ENCODE data around the gene BCL2L15.

BCL2L15 gene

GRCh38 chr1:113887402-113888175 is at the start of gene BCL2L15:
TSS of gene BCL2L15 (minus strand) at chr1:113887581. CDS start at chr1:113887375, 206 bp downstream.
- Mint-ChIP-seq H3K27me3 (ENCODE audit: low read depth) (no peaks in the 10 kb centered on the region), H3K4me1 (ENCODE audit: low read depth) (peaks cover 19% of the 10 kb centered on the region), H3K9me3 (no peaks in the 10 kb centered on the region), H3K4me3 (peak within 1 kb of the TSS; percentile 12), H3K36me3 (ENCODE audit: low read depth) (peaks cover 11% of the 10 kb centered on the region), H3K27ac (no peak within 1 kb of the TSS)

DNA sequence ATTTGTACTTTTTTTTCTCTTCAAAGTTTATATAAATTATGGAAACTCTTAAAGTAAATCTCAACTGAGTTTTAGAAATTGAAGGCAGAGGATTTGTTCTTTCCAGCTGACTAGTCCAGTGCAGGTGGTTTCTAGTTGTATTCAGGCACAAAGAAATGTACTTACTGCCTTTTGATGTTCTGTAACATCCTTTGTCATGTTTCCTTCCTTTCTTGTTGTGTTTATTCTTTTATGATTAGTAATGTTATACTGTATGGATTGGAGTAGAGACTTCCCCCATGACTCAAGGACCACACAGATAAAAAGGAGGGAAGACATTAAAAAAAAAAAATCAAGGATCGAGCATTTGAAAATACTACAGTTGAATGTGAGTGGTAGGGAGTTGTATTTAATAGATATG is 49.8 kb upstream of the BCL2L15 start:
- peaks cover 65% of the 10 kb centered on the region for H3K4me1 Mint-ChIP-seq (ENCODE audit: low read depth)
- peak overlapping the region; percentile 42 for H3K27ac Mint-ChIP-seq
- H3K4me3 Mint-ChIP-seq: peak overlapping the region; percentile 32
- no peaks in the 10 kb centered on the region for H3K9me3 Mint-ChIP-seq
- H3K36me3 Mint-ChIP-seq (ENCODE audit: low read depth): peaks cover 41% of the 10 kb centered on the region
- H3K27me3 Mint-ChIP-seq (ENCODE audit: low read depth): no peaks in the 10 kb centered on the region

DNA sequence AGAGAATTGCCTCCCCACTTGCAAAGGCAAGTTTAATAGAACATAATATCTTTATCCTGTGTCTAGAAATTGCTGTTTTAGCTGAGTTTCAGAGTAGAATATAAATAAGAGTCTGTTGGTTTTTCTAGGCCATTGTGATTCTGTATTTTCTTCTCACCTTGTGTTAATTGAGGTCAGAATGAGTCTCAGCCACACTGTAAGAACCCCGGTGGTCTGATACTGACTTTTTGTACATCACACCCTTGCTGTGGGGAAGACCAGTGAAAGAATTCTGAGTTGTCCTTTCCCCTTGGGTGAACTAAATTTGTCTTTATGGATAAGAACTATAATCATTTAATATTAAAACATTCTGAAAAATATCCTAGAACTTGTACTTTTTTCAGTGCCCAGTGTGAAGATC is 48.6 kb upstream of the BCL2L15 start:
- H3K27me3 Mint-ChIP-seq (ENCODE audit: low read depth): no peaks in the 10 kb centered on the region
- H3K27ac Mint-ChIP-seq: no peak overlapping the region
- peaks cover 36% of the 10 kb centered on the region for H3K36me3 Mint-ChIP-seq (ENCODE audit: low read depth)
- H3K4me3 Mint-ChIP-seq: no peak overlapping the region
- H3K9me3 Mint-ChIP-seq: no peaks in the 10 kb centered on the region
- H3K4me1 Mint-ChIP-seq (ENCODE audit: low read depth): peaks cover 69% of the 10 kb centered on the region

DNA sequence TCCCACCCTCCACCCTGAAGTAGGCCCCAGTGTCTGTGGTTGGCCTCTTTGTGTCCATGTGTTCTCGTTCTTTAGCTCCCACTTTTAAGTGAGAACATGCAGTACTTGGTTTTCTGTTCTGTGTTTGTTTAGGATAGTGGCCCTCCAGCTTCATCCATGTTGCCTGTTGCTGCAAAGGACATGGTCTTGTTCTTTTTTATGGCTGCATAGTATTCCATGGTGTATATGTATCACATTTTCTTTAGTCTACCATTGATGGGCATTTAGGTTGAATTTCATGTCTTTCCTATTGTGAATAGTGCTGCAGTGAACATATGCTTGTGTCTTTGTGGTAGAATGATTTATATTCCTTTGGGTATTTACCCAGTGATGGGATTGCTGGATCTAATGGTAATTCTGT is 47.8 kb upstream of the BCL2L15 start:
- Mint-ChIP-seq H3K36me3 (ENCODE audit: low read depth) (peaks cover 28% of the 10 kb centered on the region), H3K27ac (no peak overlapping the region)

DNA sequence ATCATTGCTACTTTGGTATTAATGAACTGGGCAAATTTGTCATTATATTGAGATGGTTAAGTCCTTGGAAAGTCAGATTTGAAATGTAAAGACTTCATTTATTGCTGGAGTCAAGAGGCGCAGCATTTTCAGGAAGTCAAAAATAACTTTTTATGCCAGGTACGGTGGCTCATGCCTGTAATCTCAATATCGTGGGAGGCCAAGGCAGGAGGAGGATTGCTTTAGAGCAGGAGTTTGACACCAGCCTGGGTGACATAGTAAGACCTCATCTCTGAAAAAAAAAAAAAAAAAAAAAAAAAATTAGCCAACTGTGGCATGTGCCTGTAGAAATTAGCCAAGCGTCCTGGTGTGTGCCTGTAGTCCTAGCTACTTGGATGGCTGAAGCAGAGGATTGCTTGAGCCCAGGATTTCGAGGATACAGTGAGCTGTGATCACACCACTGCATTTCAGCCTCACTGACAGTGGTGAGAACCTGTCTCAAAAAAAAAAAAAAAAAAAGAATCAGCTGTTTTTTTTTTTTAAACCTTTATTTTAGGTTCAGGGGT is 47.2 kb upstream of the BCL2L15 start:
- H3K4me1 Mint-ChIP-seq (ENCODE audit: low read depth): peaks cover 63% of the 10 kb centered on the region
- H3K27me3 Mint-ChIP-seq (ENCODE audit: low read depth): no peaks in the 10 kb centered on the region
- no peak overlapping the region for H3K4me3 Mint-ChIP-seq
- H3K9me3 Mint-ChIP-seq: no peaks in the 10 kb centered on the region
- no peak overlapping the region for H3K27ac Mint-ChIP-seq
- H3K36me3 Mint-ChIP-seq (ENCODE audit: low read depth): peaks cover 28% of the 10 kb centered on the region

More for the DNA sequence above, 47.8 kb upstream of the BCL2L15 start:
- Mint-ChIP-seq H3K27me3 (ENCODE audit: low read depth) (no peaks in the 10 kb centered on the region), H3K9me3 (no peaks in the 10 kb centered on the region), H3K4me1 (ENCODE audit: low read depth) (peaks cover 68% of the 10 kb centered on the region), H3K4me3 (no peak overlapping the region)

DNA sequence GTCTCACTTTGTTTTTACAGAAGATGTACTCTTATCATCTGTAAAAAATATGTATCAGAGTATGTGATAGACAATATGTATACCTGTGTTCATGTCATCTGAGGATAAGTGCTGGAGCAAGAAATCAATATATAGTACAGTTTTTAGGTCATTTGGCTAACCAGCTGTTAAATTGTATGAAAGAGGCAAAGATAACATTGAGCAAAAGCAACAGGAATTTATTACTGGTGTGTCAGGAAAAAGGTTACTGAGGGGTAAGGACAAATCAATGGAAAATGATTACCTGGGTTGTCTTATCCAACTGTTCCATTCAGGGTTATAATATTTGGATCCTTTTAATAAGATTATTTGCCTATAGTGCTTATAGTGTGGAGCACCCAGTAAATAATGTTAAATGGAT is 46.6 kb upstream of the BCL2L15 start:
- peaks cover 26% of the 10 kb centered on the region for H3K36me3 Mint-ChIP-seq (ENCODE audit: low read depth)
- H3K27me3 Mint-ChIP-seq (ENCODE audit: low read depth): no peaks in the 10 kb centered on the region
- H3K9me3 Mint-ChIP-seq: no peaks in the 10 kb centered on the region
- H3K4me3 Mint-ChIP-seq: no peak overlapping the region
- H3K4me1 Mint-ChIP-seq (ENCODE audit: low read depth): peaks cover 57% of the 10 kb centered on the region
- H3K27ac Mint-ChIP-seq: no peak overlapping the region

DNA sequence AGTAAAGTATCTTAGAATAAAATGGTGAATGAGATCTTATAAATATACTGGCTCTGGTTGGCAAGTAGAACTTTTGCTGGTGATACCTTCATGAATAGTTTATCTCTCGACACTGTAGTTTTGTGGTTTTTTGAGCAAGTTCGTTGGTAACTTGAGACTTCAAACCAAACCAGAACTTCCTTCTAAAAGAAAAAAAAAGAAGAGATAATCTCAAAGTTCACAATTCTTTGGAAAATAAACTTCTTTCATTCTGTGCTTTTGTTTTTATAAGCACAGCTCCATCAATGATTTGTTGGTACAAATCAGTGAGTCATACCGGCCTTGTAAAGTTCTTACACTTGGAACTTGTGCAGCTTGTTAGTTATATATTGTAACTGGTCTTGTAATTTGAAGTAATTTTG is 44.1 kb upstream of the BCL2L15 start:
- peaks cover 56% of the 10 kb centered on the region for H3K4me1 Mint-ChIP-seq (ENCODE audit: low read depth)
- H3K27ac Mint-ChIP-seq: peak overlapping the region; percentile 95
- H3K9me3 Mint-ChIP-seq: no peaks in the 10 kb centered on the region
- H3K27me3 Mint-ChIP-seq (ENCODE audit: low read depth): no peaks in the 10 kb centered on the region
- peaks cover 20% of the 10 kb centered on the region for H3K36me3 Mint-ChIP-seq (ENCODE audit: low read depth)
- peak overlapping the region; percentile 97 for H3K4me3 Mint-ChIP-seq

GRCh38 chr1:113930499-113931161 is 43.2 kb upstream of the BCL2L15 start:
- peak overlapping the region; percentile 95 for H3K27ac Mint-ChIP-seq
- peak overlapping the region; percentile 97 for H3K4me3 Mint-ChIP-seq
- no peaks in the 10 kb centered on the region for H3K9me3 Mint-ChIP-seq
- peaks cover 17% of the 10 kb centered on the region for H3K36me3 Mint-ChIP-seq (ENCODE audit: low read depth)
- H3K4me1 Mint-ChIP-seq (ENCODE audit: low read depth): peaks cover 52% of the 10 kb centered on the region
- H3K27me3 Mint-ChIP-seq (ENCODE audit: low read depth): no peaks in the 10 kb centered on the region

DNA sequence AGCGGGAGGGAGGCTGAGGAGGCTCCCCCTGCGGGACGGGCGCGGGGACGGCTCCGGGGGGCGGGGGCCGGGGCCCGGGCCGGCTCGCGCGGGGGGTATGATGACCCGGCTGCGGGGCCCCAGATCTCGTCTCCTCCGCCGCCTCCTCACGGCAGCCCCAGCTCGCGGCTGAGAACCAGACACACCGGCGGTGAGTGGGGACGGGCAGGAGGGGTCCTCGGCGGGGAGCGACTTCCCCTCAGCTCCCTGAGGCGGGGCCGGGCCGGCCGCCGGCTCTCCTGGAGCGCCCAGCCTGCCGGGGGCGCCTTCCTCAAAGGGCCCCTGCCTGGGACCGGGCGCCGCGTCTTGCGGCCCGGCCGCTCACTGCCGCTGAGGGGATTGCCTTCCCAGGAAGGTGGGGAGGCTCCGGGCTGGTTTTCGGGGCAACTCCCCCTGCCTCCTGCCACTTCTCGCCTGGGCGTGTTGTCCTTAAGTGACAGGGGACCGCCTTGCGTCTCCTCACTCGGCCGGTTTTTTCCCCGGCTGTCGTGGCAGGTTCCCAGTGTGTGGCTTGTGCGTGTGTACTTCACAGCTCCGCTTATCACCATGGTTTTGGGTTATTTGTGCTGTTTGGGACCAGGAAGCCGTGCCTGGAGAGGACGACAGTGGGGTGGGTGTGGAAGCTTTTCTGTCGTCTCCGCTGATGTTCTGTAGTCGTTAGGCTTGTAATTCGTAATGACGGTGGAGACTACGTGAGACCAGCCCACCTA is 42.5 kb upstream of the BCL2L15 start:
- H3K4me1 Mint-ChIP-seq (ENCODE audit: low read depth): peaks cover 49% of the 10 kb centered on the region
- H3K27ac Mint-ChIP-seq: peak overlapping the region; percentile 95
- peak overlapping the region; percentile 97 for H3K4me3 Mint-ChIP-seq
- no peaks in the 10 kb centered on the region for H3K27me3 Mint-ChIP-seq (ENCODE audit: low read depth)
- peaks cover 13% of the 10 kb centered on the region for H3K36me3 Mint-ChIP-seq (ENCODE audit: low read depth)
- no peaks in the 10 kb centered on the region for H3K9me3 Mint-ChIP-seq

DNA sequence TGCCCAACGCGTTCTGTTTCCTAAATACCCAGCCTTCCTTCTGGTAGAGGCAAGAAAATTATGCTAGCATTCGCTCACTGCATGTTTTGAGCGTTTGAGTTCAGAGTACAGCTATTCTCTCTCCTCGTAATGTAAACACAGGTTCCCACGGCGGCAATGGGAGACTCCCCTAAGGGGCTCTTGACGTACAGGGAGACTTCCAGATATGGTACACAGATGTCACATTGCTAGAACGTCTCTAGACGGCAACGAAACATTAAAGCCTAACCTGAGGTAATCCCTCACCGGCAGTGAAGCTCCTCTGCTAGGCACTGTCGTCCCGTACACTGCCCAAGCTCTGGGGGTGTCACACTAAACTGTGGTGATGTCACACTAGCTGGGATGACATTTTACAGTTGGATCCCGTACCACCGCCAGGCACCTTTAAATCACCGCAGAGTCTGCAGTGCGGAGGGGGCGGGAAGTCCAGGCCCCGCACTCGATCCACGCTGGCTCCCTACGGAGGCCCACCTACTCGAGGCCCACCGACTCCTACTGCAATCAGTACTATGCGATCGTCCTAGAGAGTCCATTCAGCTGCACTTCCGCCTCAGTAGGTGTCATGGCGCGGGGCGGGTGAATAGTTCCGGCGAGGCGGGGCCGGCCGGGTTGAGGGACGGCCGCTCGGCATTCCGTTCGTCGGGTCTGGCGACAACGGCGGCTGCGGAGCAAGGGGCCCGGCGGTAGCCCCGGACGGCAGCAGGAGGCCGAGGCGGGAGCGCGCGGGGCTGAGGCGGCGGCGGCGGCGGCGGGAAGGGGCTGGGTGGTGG is 41.8 kb upstream of the BCL2L15 start, which contains the start of gene HIPK1:
HIPK1 (plus strand) TSS at position 384 of the 809 bp plus-strand sequence.
- Mint-ChIP-seq H3K4me3 (peak within 1 kb of the TSS; percentile 97), H3K27ac (peak within 1 kb of the TSS; percentile 99), H3K36me3 (ENCODE audit: low read depth) (peaks cover 12% of the 10 kb centered on the region), H3K4me1 (ENCODE audit: low read depth) (peaks cover 46% of the 10 kb centered on the region), H3K9me3 (no peaks in the 10 kb centered on the region), H3K27me3 (ENCODE audit: low read depth) (peaks cover 7% of the 10 kb centered on the region)

- H3K27ac Mint-ChIP-seq: peak overlapping the region; percentile 99
- no peaks in the 10 kb centered on the region for H3K9me3 Mint-ChIP-seq
- peaks cover 38% of the 10 kb centered on the region for H3K4me1 Mint-ChIP-seq (ENCODE audit: low read depth)
- peak overlapping the region; percentile 96 for H3K4me3 Mint-ChIP-seq
- H3K36me3 Mint-ChIP-seq (ENCODE audit: low read depth): peaks cover 8% of the 10 kb centered on the region
- peaks cover 12% of the 10 kb centered on the region for H3K27me3 Mint-ChIP-seq (ENCODE audit: low read depth)
Observed at GRCh38 chr1:113928187-113928930, 41.0 kb upstream of the BCL2L15 start.

GRCh38 chr1:113924473-113924872 is 37.1 kb upstream of the BCL2L15 start:
- peaks cover 13% of the 10 kb centered on the region for H3K4me1 Mint-ChIP-seq (ENCODE audit: low read depth)
- H3K9me3 Mint-ChIP-seq: no peaks in the 10 kb centered on the region
- H3K27ac Mint-ChIP-seq: no peak overlapping the region
- peaks cover 22% of the 10 kb centered on the region for H3K27me3 Mint-ChIP-seq (ENCODE audit: low read depth)
- no peaks in the 10 kb centered on the region for H3K36me3 Mint-ChIP-seq (ENCODE audit: low read depth)
- no peak overlapping the region for H3K4me3 Mint-ChIP-seq

DNA sequence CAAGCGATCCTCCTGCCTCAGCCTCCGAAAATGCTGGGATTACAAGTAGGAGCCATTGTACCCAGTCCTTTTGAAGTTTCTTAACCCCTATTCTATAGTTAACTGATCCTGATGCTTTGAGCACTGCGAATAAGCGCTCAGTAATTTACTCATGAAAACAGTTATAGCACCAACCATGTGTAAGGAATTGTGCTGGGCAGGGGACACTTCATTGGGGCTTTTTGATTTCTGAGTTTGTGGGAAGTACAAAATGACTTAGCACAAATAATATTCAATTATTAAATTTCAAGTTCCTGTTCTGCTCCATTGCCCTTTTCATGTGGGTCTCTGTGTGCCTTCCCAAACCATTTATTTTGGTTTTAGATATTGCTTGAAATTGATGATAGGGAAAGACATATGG is 35.6 kb upstream of the BCL2L15 start:
- H3K9me3 Mint-ChIP-seq: no peaks in the 10 kb centered on the region
- peaks cover 22% of the 10 kb centered on the region for H3K27me3 Mint-ChIP-seq (ENCODE audit: low read depth)
- H3K36me3 Mint-ChIP-seq (ENCODE audit: low read depth): no peaks in the 10 kb centered on the region
- no peak overlapping the region for H3K27ac Mint-ChIP-seq
- no peak overlapping the region for H3K4me3 Mint-ChIP-seq
- peaks cover 4% of the 10 kb centered on the region for H3K4me1 Mint-ChIP-seq (ENCODE audit: low read depth)
